ENCODE data around the gene CPT1B.

DNA sequence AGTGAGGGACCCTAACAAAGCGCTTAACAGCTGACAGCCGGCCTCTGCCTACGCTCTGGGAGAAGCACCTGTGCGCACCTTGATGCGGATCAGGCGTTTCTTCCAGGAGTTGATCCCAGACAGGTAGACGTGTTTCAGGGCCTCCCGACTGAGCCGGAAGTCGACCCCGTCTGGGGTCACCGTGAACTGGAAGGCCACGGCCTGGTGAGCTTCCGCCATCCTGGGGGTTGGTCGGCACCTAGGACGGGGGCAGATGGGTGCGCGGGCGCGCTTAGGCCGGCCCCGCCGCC, 585 bp downstream of the CPT1B start:
- no peak for TF ChIP-seq EP300 (IDR thresholded peaks at IDR 0.05)
- TF ChIP-seq, protein P1, sequence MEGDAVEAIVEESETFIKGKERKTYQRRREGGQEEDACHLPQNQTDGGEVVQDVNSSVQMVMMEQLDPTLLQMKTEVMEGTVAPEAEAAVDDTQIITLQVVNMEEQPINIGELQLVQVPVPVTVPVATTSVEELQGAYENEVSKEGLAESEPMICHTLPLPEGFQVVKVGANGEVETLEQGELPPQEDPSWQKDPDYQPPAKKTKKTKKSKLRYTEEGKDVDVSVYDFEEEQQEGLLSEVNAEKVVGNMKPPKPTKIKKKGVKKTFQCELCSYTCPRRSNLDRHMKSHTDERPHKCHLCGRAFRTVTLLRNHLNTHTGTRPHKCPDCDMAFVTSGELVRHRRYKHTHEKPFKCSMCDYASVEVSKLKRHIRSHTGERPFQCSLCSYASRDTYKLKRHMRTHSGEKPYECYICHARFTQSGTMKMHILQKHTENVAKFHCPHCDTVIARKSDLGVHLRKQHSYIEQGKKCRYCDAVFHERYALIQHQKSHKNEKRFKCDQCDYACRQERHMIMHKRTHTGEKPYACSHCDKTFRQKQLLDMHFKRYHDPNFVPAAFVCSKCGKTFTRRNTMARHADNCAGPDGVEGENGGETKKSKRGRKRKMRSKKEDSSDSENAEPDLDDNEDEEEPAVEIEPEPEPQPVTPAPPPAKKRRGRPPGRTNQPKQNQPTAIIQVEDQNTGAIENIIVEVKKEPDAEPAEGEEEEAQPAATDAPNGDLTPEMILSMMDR (IDR thresholded peaks at IDR 0.05) = no peak
- no peak for TF ChIP-seq POLR2A (IDR thresholded peaks at IDR 0.05)
- no peak for TF ChIP-seq POLR2AphosphoS5 (IDR thresholded peaks at IDR 0.05)

Data from sigmoid colon (tissue), 4 donors.